ENCODE data around the gene TLL2. TPM values are rescaled to one million over a fixed set of nuclear protein-coding genes. Genes with fewer than 3 reads are reported as not detected.

Gene TLL2
- total RNA-seq, result under 0.01 and 0.07 TPM in 2 replicates

GRCh38 chr10:96513698-96514561 lies at the start of gene TLL2:
Gene TLL2 (minus strand): TSS chr10:96513926. CDS start chr10:96513685, 241 bp downstream.

DNA sequence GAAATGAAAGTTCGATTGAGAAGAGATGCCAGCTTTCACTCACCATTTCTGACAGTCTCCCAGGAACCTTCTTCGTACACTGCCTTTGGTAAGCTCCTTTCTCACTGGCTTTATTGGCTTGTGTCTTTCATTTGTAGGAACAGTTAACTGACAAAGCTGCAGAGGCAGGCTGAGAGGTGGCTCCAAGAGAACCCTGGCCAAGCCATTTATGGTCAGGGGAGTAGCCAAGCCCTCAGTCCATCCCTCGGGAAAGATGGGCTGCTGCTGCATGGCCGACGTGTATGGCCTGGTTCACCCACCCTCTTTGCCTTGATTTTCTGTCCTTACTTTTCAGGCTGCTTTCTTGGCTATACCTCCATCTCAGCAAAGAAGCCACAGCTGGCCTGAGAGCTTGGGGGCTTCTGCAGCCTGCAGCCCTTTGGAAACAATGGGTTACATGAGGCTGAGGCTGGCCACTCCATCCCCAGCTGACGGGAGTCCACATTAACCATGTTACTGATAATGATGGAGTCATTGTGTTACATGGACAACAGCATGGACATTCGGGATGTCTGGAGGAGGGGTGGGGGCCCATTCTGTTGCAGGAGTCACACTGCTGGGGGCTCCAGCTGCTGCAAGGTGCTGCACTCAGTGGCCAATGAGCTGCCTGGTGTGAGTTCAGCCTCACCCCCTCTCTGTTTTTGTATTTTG lies 154.7 kb downstream of the TLL2 start, which contains the start of gene OPALIN:
Gene OPALIN, minus strand, starts transcription at position 152 of the 690 bp plus-strand sequence. Its CDS starts 106 bp downstream, at position 46.

Other genes with a start within 250 kb of the TLL2 start
- not detected in 2 replicates for gene BLNK, start 242.4 kb downstream of the TLL2 start, total RNA-seq
- not detected in 2 replicates for gene DNTT, start 209.5 kb downstream of the TLL2 start, total RNA-seq
- gene OPALIN, start 154.9 kb downstream of the TLL2 start, total RNA-seq, result not detected in 2 replicates
- gene TM9SF3, start 73.1 kb upstream of the TLL2 start, total RNA-seq, result 172 and 201 TPM in 2 replicates
- gene PIK3AP1, start 206.6 kb upstream of the TLL2 start, total RNA-seq, result 0.40 and 0.65 TPM in 2 replicates